Fibroblast of gingiva (primary cell): ENCODE measurements around the gene ANKRD10.
A peak's percentile ranks its signal among the peaks of the same experiment; 100 is the strongest.
"Not testable (repeated sequence)": the region's sequence is repeated elsewhere in the genome, so short reads cannot be mapped to it uniquely, and the experiment has no call there.

Experiments
- DNase-seq: peaks from one replicate; pipeline ENCODE4 v3.0.0-alpha.2; 2011; ENCODE audit warnings: low read depth

Gene ANKRD10

GRCh38 chr13:110915057-110915873, at the start of gene ANKRD10:
TSS of gene ANKRD10 (minus strand) at chr13:110915069. CDS start at chr13:110914934, 135 bp downstream.
- DNase-seq: peak; percentile 99

GRCh38 chr13:110964229-110965037, 49.6 kb upstream of the ANKRD10 start:
- no peak for DNase-seq

GRCh38 chr13:110963554-110963970, 48.7 kb upstream of the ANKRD10 start:
- DNase-seq: no peak

- DNase-seq: no peak
Measured at GRCh38 chr13:110961959-110962358, 47.1 kb upstream of the ANKRD10 start.

GRCh38 chr13:110960204-110960603, 45.3 kb upstream of the ANKRD10 start:
- DNase-seq: no peak

- no peak for DNase-seq
Measured at GRCh38 chr13:110957931-110958330, 43.1 kb upstream of the ANKRD10 start.

GRCh38 chr13:110957181-110957884, 42.5 kb upstream of the ANKRD10 start:
- DNase-seq: no peak

GRCh38 chr13:110956216-110956615, 41.3 kb upstream of the ANKRD10 start:
- peak; percentile 81 for DNase-seq

- DNase-seq: not testable (repeated sequence)
Measured at GRCh38 chr13:110955608-110956007, 40.7 kb upstream of the ANKRD10 start.

- DNase-seq: peak; percentile 93
Measured at GRCh38 chr13:110955072-110955503, 40.2 kb upstream of the ANKRD10 start.

GRCh38 chr13:110954533-110954920, 39.7 kb upstream of the ANKRD10 start:
- not testable (repeated sequence) for DNase-seq

- no peak for DNase-seq
Measured at GRCh38 chr13:110953833-110954532, 39.1 kb upstream of the ANKRD10 start.

GRCh38 chr13:110953416-110953815, 38.5 kb upstream of the ANKRD10 start:
- DNase-seq: no peak

GRCh38 chr13:110952135-110952534, 37.3 kb upstream of the ANKRD10 start:
- DNase-seq: not testable (repeated sequence)

- no peak for DNase-seq
Measured at GRCh38 chr13:110950819-110951570, 36.1 kb upstream of the ANKRD10 start.

GRCh38 chr13:110950356-110950755, 35.5 kb upstream of the ANKRD10 start:
- no peak for DNase-seq

GRCh38 chr13:110949628-110950027, 34.8 kb upstream of the ANKRD10 start:
- no peak for DNase-seq

- no peak for DNase-seq
Measured at GRCh38 chr13:110949116-110949515, 34.2 kb upstream of the ANKRD10 start.

- not testable (repeated sequence) for DNase-seq
Measured at GRCh38 chr13:110947338-110947737, 32.5 kb upstream of the ANKRD10 start.

GRCh38 chr13:110945928-110946570, 31.2 kb upstream of the ANKRD10 start:
- no peak for DNase-seq
